Endothelial cell of umbilical vein (primary cell): ENCODE results near the gene NKX1-2.

Experiments
- CTCF ChIP-seq, 2 donors: IDR thresholded peaks; 1 replicate in 1 of 2; 2 replicates in 1 of 2; pipeline ENCODE4 v1.5.1; 2011; ENCODE audit warnings: low read length in 2 of 2, mild to moderate bottlenecking in 2 of 2, moderate library complexity in 2 of 2, control low read depth in 1 of 2, inconsistent platforms in 1 of 2, low read depth in 1 of 2; ENCODE audit not compliant: insufficient read depth in 1 of 2; ENCODE audit errors: extremely low read depth in 1 of 2
- EZH2 ChIP-seq: IDR thresholded peaks from 2 replicates; pipeline ENCODE4 v1.6.1; 2012; ENCODE audit warnings: borderline replicate concordance, low read depth, mild to moderate bottlenecking, moderate library complexity, low read length, inconsistent platforms; ENCODE audit not compliant: severe bottlenecking
- POLR2A ChIP-seq: IDR thresholded peaks from 2 replicates; pipeline ENCODE4 v1.6.1; 2012; ENCODE audit warnings: low read depth, mild to moderate bottlenecking, control low read depth, low read length
- POLR2AphosphoS5 ChIP-seq: IDR thresholded peaks from 2 replicates; pipeline ENCODE4 v1.6.1; 2012; ENCODE audit warnings: low read depth, mild to moderate bottlenecking, control low read depth, low read length, moderate library complexity; ENCODE audit not compliant: insufficient read depth

- no peak for TF ChIP-seq CTCF (IDR thresholded peaks at IDR 0.05; ENCODE audit: extremely low read depth in 1 of 2, insufficient read depth in 1 of 2, low read depth in 1 of 2, low read length in 2 of 2)
- TF ChIP-seq POLR2AphosphoS5, result no peak
- no peak for TF ChIP-seq POLR2A
- no peak for TF ChIP-seq EZH2
Measured at GRCh38 chr10:124460144-124460543, 10.3 kb upstream of the NKX1-2 start.
